Endodermal cell (in vitro differentiated cells): ENCODE measurements around the gene ADGRD1. TPM values are rescaled to one million over a fixed set of nuclear protein-coding genes. Genes with fewer than 3 reads are reported as not detected.

Experiments used
- DNase-seq: peaks from one replicate; pipeline ENCODE4 v3.0.0-alpha.2; 2017
- H3K27ac ChIP-seq: 2 replicates; pipeline ENCODE4 v1.5.1; 2013; ENCODE audit warnings: mild to moderate bottlenecking, low read depth, low read length, moderate library complexity
- H3K27me3 ChIP-seq: 2 replicates; pipeline ENCODE4 v1.6.1; 2013; ENCODE audit warnings: mild to moderate bottlenecking, low read length, moderate library complexity; ENCODE audit not compliant: insufficient read depth, control insufficient read depth, poor library complexity, severe bottlenecking
- H3K36me3 ChIP-seq: 2 replicates; pipeline ENCODE4 v1.7.0; 2013; ENCODE audit warnings: mild to moderate bottlenecking, low read length, moderate library complexity; ENCODE audit not compliant: control insufficient read depth, insufficient read depth
- H3K4me1 ChIP-seq: one replicate; pipeline ENCODE4 v1.7.0; 2013; ENCODE audit warnings: low read length; ENCODE audit not compliant: control insufficient read depth, insufficient read depth
- H3K4me3 ChIP-seq: 2 replicates; pipeline ENCODE4 v1.5.1; 2013; ENCODE audit warnings: mild to moderate bottlenecking, low read length, moderate library complexity
- H3K9ac ChIP-seq: 2 replicates; pipeline ENCODE4 v1.6.1; 2013; ENCODE audit warnings: mild to moderate bottlenecking, low read length, moderate library complexity; ENCODE audit not compliant: poor library complexity, severe bottlenecking; ENCODE audit errors: extremely low read depth
- H3K9me3 ChIP-seq: 2 replicates; pipeline ENCODE4 v1.6.1; 2013; ENCODE audit warnings: mild to moderate bottlenecking, low read length, moderate library complexity; ENCODE audit not compliant: control insufficient read depth
- H3K27ac Mint-ChIP-seq: 2 replicates; pipeline ENCODE4 v1.8.0; 2020; ENCODE audit warnings: mixed read lengths
- H3K27me3 Mint-ChIP-seq: 2 replicates; pipeline ENCODE4 v1.8.0; 2021; ENCODE audit warnings: mild to moderate bottlenecking, mixed read lengths; ENCODE audit not compliant: insufficient read depth
- H3K36me3 Mint-ChIP-seq: 2 replicates; pipeline ENCODE4 v1.8.0; 2020; ENCODE audit warnings: low read depth, mixed read lengths
- H3K4me1 Mint-ChIP-seq: 2 replicates; pipeline ENCODE4 v1.8.0; 2020; ENCODE audit warnings: mixed read lengths
- H3K4me3 Mint-ChIP-seq: 2 replicates; pipeline ENCODE4 v1.8.0; 2020; ENCODE audit warnings: mild to moderate bottlenecking, moderate library complexity, mixed read lengths
- H3K9me3 Mint-ChIP-seq: 2 replicates; pipeline ENCODE4 v1.8.0; 2020; ENCODE audit warnings: mild to moderate bottlenecking, mixed read lengths
- WGBS, 2 experiments: methylation state at CpG; one replicate each; pipeline versions ENCODE4 v1.1.5 to v1.1.7; 2013; ENCODE audit warnings: missing lambda C conversion rate in 2 of 2, mixed read lengths in 1 of 2; ENCODE audit not compliant: insufficient coverage in 1 of 2, insufficient read length in 1 of 2; 5-methylcytosine and 5-hydroxymethylcytosine counted together
- total RNA-seq, 2 donors: library from RNA; stranded (reverse); fragmentation: NEBNext Ultra II Directional in 1 of 2; extraction: Animal tissue kit (Norgen Biotek cat#: 25700) in 1 of 2; gene quantifications; 2 replicates in 1 of 2; 3 replicates in 1 of 2; pipeline ENCODE4 v1.2.1, GENCODE V29; 2021
- TF ChIP-seq, protein P1 (sequence below): fragments of 200-600 bp; sonication (generic); conservative IDR thresholded peaks from 2 replicates; pipeline ENCODE4 v1.5.0; 2021; ENCODE audit warnings: antibody characterized with exemption, mild to moderate bottlenecking

The ADGRD1 gene
- total RNA-seq, 2 donors from 2014 or later = 1.3 to 2.9 TPM

DNA sequence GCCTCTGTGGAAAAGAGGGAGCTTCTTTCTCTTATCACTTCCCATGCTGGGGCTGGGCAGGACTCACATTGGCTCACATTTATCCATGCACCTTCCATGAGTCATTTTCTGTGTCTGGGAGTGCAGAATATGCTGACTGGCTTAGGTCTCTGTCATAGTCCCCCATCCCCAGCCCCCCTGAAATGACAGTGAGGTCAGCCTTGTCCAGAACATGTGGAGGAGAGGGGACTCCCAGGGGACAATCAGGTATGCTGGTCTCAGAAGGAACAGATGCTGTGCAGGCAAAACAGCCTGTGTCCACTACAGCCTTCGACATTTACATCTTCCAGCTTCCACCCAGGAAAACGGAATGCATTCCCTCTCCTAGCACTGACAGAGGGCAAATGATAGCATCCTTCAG, 35.0 kb downstream of the ADGRD1 start:
- Histone ChIP-seq H3K36me3 (no peaks in the 10 kb centered on the region), H3K9me3 (no peaks in the 10 kb centered on the region), H3K27ac (no peak overlapping the region), H3K4me3 (no peak overlapping the region), H3K27me3 (no peaks in the 10 kb centered on the region), H3K9ac (no peak overlapping the region), H3K4me1 (no peaks in the 10 kb centered on the region)
- Mint-ChIP-seq H3K27ac (no peak overlapping the region), H3K36me3 (no peaks in the 10 kb centered on the region), H3K27me3 (peaks cover 1% of the 10 kb centered on the region), H3K4me3 (no peak overlapping the region), H3K4me1 (no peaks in the 10 kb centered on the region), H3K9me3 (no peaks in the 10 kb centered on the region)
- no peak for DNase-seq
- TF ChIP-seq, protein P1, sequence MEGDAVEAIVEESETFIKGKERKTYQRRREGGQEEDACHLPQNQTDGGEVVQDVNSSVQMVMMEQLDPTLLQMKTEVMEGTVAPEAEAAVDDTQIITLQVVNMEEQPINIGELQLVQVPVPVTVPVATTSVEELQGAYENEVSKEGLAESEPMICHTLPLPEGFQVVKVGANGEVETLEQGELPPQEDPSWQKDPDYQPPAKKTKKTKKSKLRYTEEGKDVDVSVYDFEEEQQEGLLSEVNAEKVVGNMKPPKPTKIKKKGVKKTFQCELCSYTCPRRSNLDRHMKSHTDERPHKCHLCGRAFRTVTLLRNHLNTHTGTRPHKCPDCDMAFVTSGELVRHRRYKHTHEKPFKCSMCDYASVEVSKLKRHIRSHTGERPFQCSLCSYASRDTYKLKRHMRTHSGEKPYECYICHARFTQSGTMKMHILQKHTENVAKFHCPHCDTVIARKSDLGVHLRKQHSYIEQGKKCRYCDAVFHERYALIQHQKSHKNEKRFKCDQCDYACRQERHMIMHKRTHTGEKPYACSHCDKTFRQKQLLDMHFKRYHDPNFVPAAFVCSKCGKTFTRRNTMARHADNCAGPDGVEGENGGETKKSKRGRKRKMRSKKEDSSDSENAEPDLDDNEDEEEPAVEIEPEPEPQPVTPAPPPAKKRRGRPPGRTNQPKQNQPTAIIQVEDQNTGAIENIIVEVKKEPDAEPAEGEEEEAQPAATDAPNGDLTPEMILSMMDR = no peak
- WGBS, 2 experiments = 88 to 93% methylated on average over 2 of the region's 2 CpGs

DNA sequence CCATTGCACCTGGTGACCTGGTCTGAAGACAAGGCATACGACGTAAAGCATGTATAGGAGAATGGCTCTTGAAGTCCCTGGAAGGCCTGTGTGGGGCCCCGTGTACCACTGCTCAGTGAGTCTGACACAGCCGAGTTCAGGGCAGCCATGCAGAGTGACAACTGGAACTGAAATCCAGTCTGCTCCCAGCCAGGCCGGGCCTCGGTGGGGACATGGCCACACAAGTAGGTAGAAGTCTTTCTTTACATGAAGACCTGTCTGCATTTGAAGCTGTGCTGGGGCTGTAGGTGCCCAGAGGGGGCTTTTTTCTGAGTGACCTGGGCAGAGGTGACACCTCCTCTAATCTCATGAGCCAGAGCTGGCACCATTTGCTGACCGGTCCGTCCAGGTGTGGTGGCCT, 35.7 kb downstream of the ADGRD1 start:
- no peaks in the 10 kb centered on the region for H3K36me3 ChIP-seq
- H3K27me3 ChIP-seq = no peaks in the 10 kb centered on the region
- Mint-ChIP-seq H3K4me1 (no peaks in the 10 kb centered on the region), H3K36me3 (no peaks in the 10 kb centered on the region), H3K4me3 (no peak overlapping the region), H3K9me3 (no peaks in the 10 kb centered on the region), H3K27ac (no peak overlapping the region), H3K27me3 (no peaks in the 10 kb centered on the region)
- WGBS, 2 experiments = 73 to 81% methylated on average over 6 to 8 of the region's 8 CpGs
- H3K27ac ChIP-seq = no peak overlapping the region
- no peaks in the 10 kb centered on the region for H3K9me3 ChIP-seq
- peak; percentile 42 for DNase-seq
- TF ChIP-seq, protein P1 = no peak
- H3K4me3 ChIP-seq = no peak overlapping the region
- H3K4me1 ChIP-seq = no peaks in the 10 kb centered on the region
- no peak overlapping the region for H3K9ac ChIP-seq

GRCh38 chr12:130990034-130990433, 36.3 kb downstream of the ADGRD1 start:
- no peaks in the 10 kb centered on the region for H3K36me3 ChIP-seq
- no peaks in the 10 kb centered on the region for H3K27me3 ChIP-seq
- no peak overlapping the region for H3K4me3 Mint-ChIP-seq
- H3K9me3 ChIP-seq = no peaks in the 10 kb centered on the region
- no peak overlapping the region for H3K27ac Mint-ChIP-seq
- H3K36me3 Mint-ChIP-seq = no peaks in the 10 kb centered on the region
- H3K4me3 ChIP-seq = no peak overlapping the region
- H3K27ac ChIP-seq = no peak overlapping the region
- H3K9ac ChIP-seq = no peak overlapping the region
- WGBS, 2 experiments = 89 to 92% methylated on average over 8 of the region's 8 CpGs
- H3K27me3 Mint-ChIP-seq = no peaks in the 10 kb centered on the region
- H3K4me1 ChIP-seq = no peaks in the 10 kb centered on the region
- DNase-seq = no peak
- H3K9me3 Mint-ChIP-seq = peaks cover 4% of the 10 kb centered on the region
- no peaks in the 10 kb centered on the region for H3K4me1 Mint-ChIP-seq
- TF ChIP-seq, protein P1 = no peak
